K562 (cell line): ENCODE results near the gene ARHGAP9. TPM values are rescaled to one million over a fixed set of nuclear protein-coding genes. Genes with fewer than 3 reads are reported as not detected.

ENCODE experiments used
- AFF1 ChIP-seq, 2 experiments: fragments of 450-650 bp; IDR thresholded peaks; 2 replicates each; pipeline ENCODE4 v1.6.1; 2018; ENCODE audit warnings: mild to moderate bottlenecking in 2 of 2, low read depth in 1 of 2; ENCODE audit not compliant: partially characterized antibody in 2 of 2
- ATF6 ChIP-seq: sonication (generic); formaldehyde crosslinking; IDR thresholded peaks from 2 replicates; pipeline ENCODE4 v1.4.0; 2020; ENCODE audit warnings: mild to moderate bottlenecking, missing genetic modification reagents
- ELF2 ChIP-seq: fragments of 250-450 bp; sonication (Bioruptor Pico); IDR thresholded peaks from 2 replicates; pipeline ENCODE4 v1.5.0; 2021; ENCODE audit warnings: mild to moderate bottlenecking
- MYBL2 ChIP-seq, 2 experiments: fragments of 450-650 bp in 1 of 2; sonication (generic) in 1 of 2; formaldehyde crosslinking in 1 of 2; IDR thresholded peaks; 2 replicates each; pipeline versions ENCODE4 v1.6.1 to v1.8.1; 2017 to 2022; ENCODE audit warnings: borderline replicate concordance in 1 of 2, inconsistent platforms in 1 of 2, low read depth in 1 of 2, mild to moderate bottlenecking in 1 of 2, missing genetic modification reagents in 1 of 2, moderate library complexity in 1 of 2
- PYGO2 ChIP-seq: fragments of 450-650 bp; IDR thresholded peaks from 2 replicates; pipeline ENCODE4 v1.6.1; 2016; ENCODE audit warnings: mild to moderate bottlenecking, missing genetic modification characterization, moderate library complexity, missing compliant biosample characterization
- RB1 ChIP-seq: fragments of 450-650 bp; IDR thresholded peaks from 2 replicates; pipeline ENCODE4 v1.6.1; 2017; ENCODE audit warnings: low read depth, mild to moderate bottlenecking
- RCOR1 ChIP-seq, 2 experiments: IDR thresholded peaks; 2 replicates each; pipeline ENCODE4 v1.6.1; 2012; ENCODE audit warnings: low read depth in 2 of 2, low read length in 2 of 2, borderline replicate concordance in 1 of 2, improper control_type of control experiment in 1 of 2
- RFX7 ChIP-seq: fragments of 250-450 bp; sonication (Bioruptor Pico); IDR thresholded peaks from 2 replicates; pipeline ENCODE4 v1.5.1; 2021; ENCODE audit warnings: mild to moderate bottlenecking
- ZNF263 ChIP-seq: sonication (generic); formaldehyde crosslinking; IDR thresholded peaks from 2 replicates; pipeline ENCODE4 v1.8.0; 2022; ENCODE audit warnings: mild to moderate bottlenecking, missing genetic modification reagents, borderline replicate concordance
- ZNF280B ChIP-seq: fragments of 250-450 bp; sonication (Bioruptor Pico); IDR thresholded peaks from 2 replicates; pipeline ENCODE4 v1.5.1; 2021; ENCODE audit warnings: mild to moderate bottlenecking
- ZNF655 ChIP-seq: fragments of 250-450 bp; sonication (Bioruptor Pico); IDR thresholded peaks from 2 replicates; pipeline ENCODE4 v1.5.0; 2021
- polyA plus RNA-seq, 8 experiments: library from polyadenylated mRNA; depleted of rRNA in 4 of 8; stranded (reverse) in 5 of 8; unstranded in 3 of 8; fragments of >200 nt; fragmentation: Nextera tagmentation in 2 of 8; fragmentation: Illumina TruSeq in 1 of 8; extraction: Ambion mirVana in 2 of 8; extraction: Trizol in 1 of 8; gene quantifications; 2 replicates each; pipeline versions ENCODE4 v1.2.1 to v1.2.3, GENCODE V29; 2011 to 2014; ENCODE audit warnings: inconsistent platforms in 1 of 8, missing spikeins in 1 of 8
- total RNA-seq, 7 experiments: library from RNA; depleted of rRNA in 6 of 7; stranded (reverse); fragments of >200 nt in 6 of 7; fragmentation: Illumina TruSeq in 2 of 7; extraction: Trizol in 2 of 7; gene quantifications; 2 replicates each; pipeline versions ENCODE4 v1.2.1 to v1.2.3, GENCODE V29; 2011 to 2021; ENCODE audit warnings: low replicate concordance in 1 of 7

Gene ARHGAP9
- total and polyA plus RNA-seq, 9 of the 15 experiments (the other 6 are each of a cell fraction or from before 2014, with no cell fraction given) = 1.5 to 10.2 (median 5.1) TPM

GRCh38 chr12:57522011-57522886, 42.6 kb upstream of the ARHGAP9 start, which contains the start of gene MBD6 (continued):
- TF ChIP-seq ZNF280B (CRISPR knock-in tag) (no peak), ATF6 (CRISPR knock-in tag) (no peak), AFF1 (IDR thresholded peaks at IDR 0.05; ENCODE audit: low read depth in 1 of 2, partially characterized antibody in 2 of 2) (peak; percentile 80 to 90), MYBL2 (IDR thresholded peaks at IDR 0.05; ENCODE audit: low read depth) (no peak), MYBL2 (CRISPR knock-in tag; IDR thresholded peaks at IDR 0.05; ENCODE audit: borderline replicate concordance) (no peak), RCOR1 (IDR thresholded peaks at IDR 0.05; ENCODE audit: borderline replicate concordance in 1 of 2, low read depth in 2 of 2, low read length in 2 of 2) (0 out of 4 replicates have a peak, but pooled peaks of 1 of the 2 experiments have one; percentile 10), ELF2 (CRISPR knock-in tag) (no peak), ZNF263 (CRISPR knock-in tag) (no peak), ZNF655 (no peak), RB1 (peak; percentile 52; the same call in 1 of the 2 replicates), PYGO2 (tag) (no peak; the same call in 1 of the 2 replicates), RFX7 (CRISPR knock-in tag) (no peak)
